ENCODE data around the gene MKKS. TPM values are rescaled to one million over a fixed set of nuclear protein-coding genes. Genes with fewer than 3 reads are reported as not detected.

MKKS gene
- total RNA-seq, 1 donor from 2014 or later = 10.6 TPM

DNA sequence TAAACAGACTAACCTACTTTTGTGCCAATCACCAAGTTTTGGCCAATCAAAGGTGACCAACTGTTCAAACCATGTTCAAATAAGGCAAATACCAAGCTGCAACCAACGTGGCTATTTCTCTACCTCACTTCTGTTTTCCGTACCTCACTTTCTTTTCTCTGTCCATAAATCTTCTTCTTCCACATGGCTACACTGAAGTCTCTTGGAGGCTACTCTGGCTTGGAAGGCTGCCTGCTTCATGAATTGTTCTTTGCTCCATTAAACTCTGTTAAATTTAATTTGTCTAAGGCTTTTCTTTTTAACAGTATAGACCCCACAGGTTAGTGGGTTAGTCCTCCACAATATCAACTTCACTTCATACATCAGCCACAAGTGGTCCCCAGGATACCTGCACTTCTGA, 58.8 kb downstream of the MKKS start:
- DNase-seq (ENCODE audit: low spot score) = no peak
- Mint-ChIP-seq H3K27me3 (ENCODE audit: unreplicated experiment) (no peaks in the 10 kb centered on the region), H3K4me3 (ENCODE audit: unreplicated experiment) (no peak overlapping the region), H3K9me3 (ENCODE audit: unreplicated experiment) (peaks cover 5% of the 10 kb centered on the region), H3K4me1 (ENCODE audit: unreplicated experiment) (no peaks in the 10 kb centered on the region), H3K36me3 (ENCODE audit: low read depth, unreplicated experiment) (peaks cover 3% of the 10 kb centered on the region), H3K27ac (ENCODE audit: unreplicated experiment) (no peak overlapping the region)
- TF ChIP-seq CTCF (IDR thresholded peaks at IDR 0.05; ENCODE audit: unreplicated experiment) = no peak

GRCh38 chr20:10374036-10374435, 60.0 kb downstream of the MKKS start:
- peaks cover 3% of the 10 kb centered on the region for H3K36me3 Mint-ChIP-seq (ENCODE audit: low read depth, unreplicated experiment)
- no peak for DNase-seq (ENCODE audit: low spot score)
- H3K27ac Mint-ChIP-seq (ENCODE audit: unreplicated experiment) = no peak overlapping the region
- peaks cover 5% of the 10 kb centered on the region for H3K9me3 Mint-ChIP-seq (ENCODE audit: unreplicated experiment)
- H3K4me3 Mint-ChIP-seq (ENCODE audit: unreplicated experiment) = no peak overlapping the region
- H3K27me3 Mint-ChIP-seq (ENCODE audit: unreplicated experiment) = no peaks in the 10 kb centered on the region
- no peaks in the 10 kb centered on the region for H3K4me1 Mint-ChIP-seq (ENCODE audit: unreplicated experiment)
- no peak for TF ChIP-seq CTCF (IDR thresholded peaks at IDR 0.05; ENCODE audit: unreplicated experiment)

DNA sequence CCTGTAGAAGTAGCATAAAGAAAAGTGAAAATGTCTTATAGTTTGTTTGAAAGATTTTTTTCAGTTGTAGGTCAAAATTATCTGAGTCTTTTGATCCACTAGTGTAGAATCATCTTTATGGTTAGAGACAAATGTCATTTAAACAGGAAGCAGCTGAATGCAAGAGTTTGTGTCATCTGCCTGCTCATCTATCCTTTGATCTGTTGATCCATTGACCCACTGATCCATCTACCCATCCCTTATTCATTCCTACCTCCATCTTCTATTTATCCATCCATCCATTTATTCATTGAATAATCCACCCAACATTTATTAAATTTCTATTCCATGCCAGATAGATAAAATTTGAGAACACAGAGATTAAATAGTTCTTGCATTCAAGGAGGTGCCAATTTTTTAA, 62.6 kb downstream of the MKKS start:
- Mint-ChIP-seq H3K27me3 (ENCODE audit: unreplicated experiment) (no peaks in the 10 kb centered on the region), H3K4me3 (ENCODE audit: unreplicated experiment) (no peak overlapping the region), H3K9me3 (ENCODE audit: unreplicated experiment) (peaks cover 5% of the 10 kb centered on the region), H3K36me3 (ENCODE audit: low read depth, unreplicated experiment) (peaks cover 1% of the 10 kb centered on the region), H3K4me1 (ENCODE audit: unreplicated experiment) (no peaks in the 10 kb centered on the region), H3K27ac (ENCODE audit: unreplicated experiment) (no peak overlapping the region)
- no peak for DNase-seq (ENCODE audit: low spot score)
- TF ChIP-seq CTCF (IDR thresholded peaks at IDR 0.05; ENCODE audit: unreplicated experiment) = no peak

- Mint-ChIP-seq H3K27ac (ENCODE audit: unreplicated experiment) (no peak overlapping the region), H3K9me3 (ENCODE audit: unreplicated experiment) (peaks cover 5% of the 10 kb centered on the region), H3K36me3 (ENCODE audit: low read depth, unreplicated experiment) (no peaks in the 10 kb centered on the region), H3K4me3 (ENCODE audit: unreplicated experiment) (no peak overlapping the region), H3K4me1 (ENCODE audit: unreplicated experiment) (no peaks in the 10 kb centered on the region), H3K27me3 (ENCODE audit: unreplicated experiment) (no peaks in the 10 kb centered on the region)
- no peak for DNase-seq (ENCODE audit: low spot score)
- TF ChIP-seq CTCF (IDR thresholded peaks at IDR 0.05; ENCODE audit: unreplicated experiment) = no peak
Observed at GRCh38 chr20:10370091-10370887, 63.7 kb downstream of the MKKS start.

DNA sequence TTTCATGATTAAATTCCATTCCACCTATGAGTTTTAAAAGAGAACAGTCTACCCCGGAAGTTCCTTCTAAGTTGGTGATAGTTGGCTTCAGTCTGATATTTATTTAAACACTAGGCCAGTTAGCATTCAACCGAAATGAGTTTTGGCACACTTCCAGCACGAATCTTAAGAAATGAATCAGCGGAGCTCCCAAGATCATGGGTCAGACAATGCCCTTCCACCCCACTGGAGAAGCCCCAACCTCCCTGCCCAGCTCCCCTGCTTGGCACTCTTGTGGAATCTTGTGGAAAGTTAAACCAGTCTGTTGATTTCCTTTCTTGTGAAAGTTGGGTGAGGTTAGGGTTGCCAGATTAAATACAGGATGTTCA, 64.3 kb downstream of the MKKS start:
- Mint-ChIP-seq H3K4me3 (ENCODE audit: unreplicated experiment) (no peak overlapping the region), H3K36me3 (ENCODE audit: low read depth, unreplicated experiment) (no peaks in the 10 kb centered on the region), H3K4me1 (ENCODE audit: unreplicated experiment) (no peaks in the 10 kb centered on the region), H3K27ac (ENCODE audit: unreplicated experiment) (no peak overlapping the region), H3K9me3 (ENCODE audit: unreplicated experiment) (peaks cover 5% of the 10 kb centered on the region), H3K27me3 (ENCODE audit: unreplicated experiment) (no peaks in the 10 kb centered on the region)
- TF ChIP-seq CTCF (IDR thresholded peaks at IDR 0.05; ENCODE audit: unreplicated experiment) = no peak
- DNase-seq (ENCODE audit: low spot score) = no peak

All from endothelial cell (in vitro differentiated cells).